Kidney epithelial cell (primary cell): ENCODE measurements around the gene ZC2HC1B. TPM values are rescaled to one million over a fixed set of nuclear protein-coding genes. Genes with fewer than 3 reads are reported as not detected.
"Not testable (repeated sequence)": the region's sequence is repeated elsewhere in the genome, so short reads cannot be mapped to it uniquely, and the experiment has no call there.

ENCODE experiments used
- DNase-seq: peaks from one replicate; pipeline ENCODE4 v3.0.0-alpha.2; 2010; ENCODE audit warnings: low read depth
- H3K27me3 ChIP-seq: 2 replicates; pipeline ENCODE4 v1.6.0; 2011; ENCODE audit warnings: low read length; ENCODE audit not compliant: control insufficient read depth, insufficient read depth
- H3K36me3 ChIP-seq: 2 replicates; pipeline ENCODE4 v1.5.1; 2011; ENCODE audit warnings: low read length; ENCODE audit not compliant: control insufficient read depth, insufficient read depth
- H3K4me3 ChIP-seq: 2 replicates; pipeline ENCODE4 v1.5.1; 2011; ENCODE audit warnings: low read depth, mild to moderate bottlenecking, control low read depth, low read length
- CTCF ChIP-seq: IDR thresholded peaks from 2 replicates; pipeline ENCODE4 v1.5.1; 2011; ENCODE audit warnings: mild to moderate bottlenecking, moderate library complexity, low read length, control low read depth, inconsistent platforms; ENCODE audit not compliant: insufficient read depth, poor library complexity, severe bottlenecking
- total RNA-seq: library from RNA; depleted of rRNA; stranded (reverse); fragments of >200 nt; gene quantifications from 2 replicates; pipeline ENCODE4 v1.2.3, GENCODE V29; 2015

ZC2HC1B gene
- total RNA-seq, 1 donor from 2014 or later = not detected

- TF ChIP-seq CTCF = no peak
- no peak for DNase-seq
- no peaks in the 10 kb centered on the region for H3K36me3 ChIP-seq
- no peaks in the 10 kb centered on the region for H3K27me3 ChIP-seq
- H3K4me3 ChIP-seq = no peak overlapping the region
Observed at GRCh38 chr6:143912671-143913070, 48.4 kb downstream of the ZC2HC1B start.

GRCh38 chr6:143917026-143917425, 52.8 kb downstream of the ZC2HC1B start:
- not testable (repeated sequence) for DNase-seq, H3K27me3 ChIP-seq, H3K4me3 ChIP-seq, H3K36me3 ChIP-seq

- DNase-seq = no peak
- no peak overlapping the region for H3K4me3 ChIP-seq
- H3K27me3 ChIP-seq = no peaks in the 10 kb centered on the region
- TF ChIP-seq CTCF = no peak
- H3K36me3 ChIP-seq = no peaks in the 10 kb centered on the region
Observed at GRCh38 chr6:143928853-143929252, 64.6 kb downstream of the ZC2HC1B start.

GRCh38 chr6:143929975-143930374, 65.7 kb downstream of the ZC2HC1B start:
- H3K27me3 ChIP-seq = no peaks in the 10 kb centered on the region
- DNase-seq = no peak
- no peaks in the 10 kb centered on the region for H3K36me3 ChIP-seq
- TF ChIP-seq CTCF = no peak
- H3K4me3 ChIP-seq = no peak overlapping the region

GRCh38 chr6:143934331-143934730, 70.1 kb downstream of the ZC2HC1B start:
- no peaks in the 10 kb centered on the region for H3K36me3 ChIP-seq
- H3K4me3 ChIP-seq = no peak overlapping the region
- TF ChIP-seq CTCF = no peak
- no peaks in the 10 kb centered on the region for H3K27me3 ChIP-seq
- no peak for DNase-seq

GRCh38 chr6:143934867-143935266, 70.6 kb downstream of the ZC2HC1B start:
- H3K4me3 ChIP-seq = no peak overlapping the region
- TF ChIP-seq CTCF = no peak
- H3K36me3 ChIP-seq = no peaks in the 10 kb centered on the region
- no peaks in the 10 kb centered on the region for H3K27me3 ChIP-seq
- DNase-seq = no peak
